ENCODE measurements around the gene IQGAP2.

- no peak for TF ChIP-seq POLR2A (IDR thresholded peaks at IDR 0.05; ENCODE audit: low read length)
- TF ChIP-seq GATA1 (IDR thresholded peaks at IDR 0.05; ENCODE audit: low read depth, low read length), result no peak
Observed at GRCh38 chr5:76608833-76609232, 205.7 kb downstream of the IQGAP2 start.

Measured in erythroblast (primary cell).